ENCODE measurements around the gene ANKRD33B. TPM values are rescaled to one million over a fixed set of nuclear protein-coding genes. Genes with fewer than 3 reads are reported as not detected.

Gene ANKRD33B
- total RNA-seq, 1 donor from 2014 or later = 170 TPM

- no peak for TF ChIP-seq CTCF (IDR thresholded peaks at IDR 0.05)
- POLR2A ChIA-PET = no interaction called here
- Mint-ChIP-seq H3K4me1 (no peaks in the 10 kb centered on the region), H3K36me3 (ENCODE audit: low read depth) (peaks cover 7% of the 10 kb centered on the region), H3K4me3 (no peak overlapping the region), H3K27ac (no peak overlapping the region), H3K9me3 (peaks cover 6% of the 10 kb centered on the region), H3K27me3 (no peaks in the 10 kb centered on the region)
- DNase-seq (no peak), ATAC-seq (ENCODE audit: low read depth) (no peak)
- intact Hi-C loops (cut with micrococcal nuclease) = no loop called here
- CTCF ChIA-PET = no interaction called here
Observed at GRCh38 chr5:10672146-10673016, 108.5 kb downstream of the ANKRD33B start.

- DNase-seq = no peak
- CTCF ChIA-PET = no interaction called here
- Mint-ChIP-seq H3K27ac (no peak overlapping the region), H3K27me3 (no peaks in the 10 kb centered on the region), H3K4me1 (no peaks in the 10 kb centered on the region), H3K4me3 (no peak overlapping the region), H3K36me3 (ENCODE audit: low read depth) (peaks cover 14% of the 10 kb centered on the region), H3K9me3 (peaks cover 8% of the 10 kb centered on the region)
- POLR2A ChIA-PET = interaction anchor here (0.7 kb wide), 1 partner anchor 213 kb away, joined by 4 read pairs; no protein-coding TSS in a partner anchor
- intact Hi-C loops (cut with micrococcal nuclease) = no loop called here
- no peak for ATAC-seq (ENCODE audit: low read depth)
- TF ChIP-seq CTCF (IDR thresholded peaks at IDR 0.05) = no peak
Observed at GRCh38 chr5:10673017-10673389, 109.1 kb downstream of the ANKRD33B start.

GRCh38 chr5:10673407-10673806 lies 109.5 kb downstream of the ANKRD33B start:
- DNase-seq (no peak), ATAC-seq (ENCODE audit: low read depth) (no peak)
- ChIA-PET CTCF (no interaction called here), POLR2A (interaction anchor here (0.7 kb wide), 1 partner anchor 214 kb away, joined by 4 read pairs; no protein-coding TSS in a partner anchor)
- Mint-ChIP-seq H3K36me3 (ENCODE audit: low read depth) (peaks cover 17% of the 10 kb centered on the region), H3K27me3 (no peaks in the 10 kb centered on the region), H3K27ac (no peak overlapping the region), H3K4me1 (no peaks in the 10 kb centered on the region), H3K4me3 (no peak overlapping the region), H3K9me3 (peaks cover 8% of the 10 kb centered on the region)
- no peak for TF ChIP-seq CTCF (IDR thresholded peaks at IDR 0.05)
- intact Hi-C loops (cut with micrococcal nuclease) = no loop called here

- no peaks in the 10 kb centered on the region for H3K27me3 Mint-ChIP-seq
- no peak overlapping the region for H3K27ac Mint-ChIP-seq
- no peak for ATAC-seq (ENCODE audit: low read depth)
- H3K9me3 Mint-ChIP-seq = peaks cover 8% of the 10 kb centered on the region
- no peaks in the 10 kb centered on the region for H3K4me1 Mint-ChIP-seq
- intact Hi-C loops (cut with micrococcal nuclease) = no loop called here
- no peak for TF ChIP-seq CTCF (IDR thresholded peaks at IDR 0.05)
- no peak for DNase-seq
- H3K36me3 Mint-ChIP-seq (ENCODE audit: low read depth) = peaks cover 21% of the 10 kb centered on the region
- H3K4me3 Mint-ChIP-seq = no peak overlapping the region
- POLR2A ChIA-PET = no interaction called here
- CTCF ChIA-PET = no interaction called here
Observed at GRCh38 chr5:10674096-10674495, 110.2 kb downstream of the ANKRD33B start.

- Mint-ChIP-seq H3K9me3 (peaks cover 8% of the 10 kb centered on the region), H3K36me3 (ENCODE audit: low read depth) (peaks cover 23% of the 10 kb centered on the region), H3K4me3 (no peak overlapping the region), H3K4me1 (no peaks in the 10 kb centered on the region), H3K27me3 (no peaks in the 10 kb centered on the region), H3K27ac (no peak overlapping the region)
- ATAC-seq (ENCODE audit: low read depth) (no peak), DNase-seq (no peak)
- intact Hi-C loops (cut with micrococcal nuclease) = no loop called here
- no peak for TF ChIP-seq CTCF (IDR thresholded peaks at IDR 0.05)
- ChIA-PET CTCF (no interaction called here), POLR2A (interaction anchor here (0.5 kb wide), 1 partner anchor 811 kb away, joined by 3 read pairs; no protein-coding TSS in a partner anchor)
Observed at GRCh38 chr5:10674582-10674981, 110.7 kb downstream of the ANKRD33B start.

Data from activated B cell treated with CpG ODN at 0.5 μM for 24 hours (primary cell).